ENCODE data around the gene PTRHD1.

- TF ChIP-seq POLR2A (IDR thresholded peaks at IDR 0.05) (no peak), CTCF (IDR thresholded peaks at IDR 0.05) (no peak)
Observed at GRCh38 chr2:24744356-24744755, 48.8 kb downstream of the PTRHD1 start.

Data from esophagus squamous epithelium (tissue), 4 donors.